Right lobe of liver (tissue), 4 donors: ENCODE data around the gene LHX8.

Experiments
- CTCF ChIP-seq, 4 donors: fragments of 200-600 bp in 3 of 4; fragments of 450-650 bp in 1 of 4; IDR thresholded peaks; one replicate each; pipeline versions ENCODE4 v1.5.1 to v1.8.0; 2016 to 2022; ENCODE audit warnings: antibody characterized with exemption in 4 of 4, mild to moderate bottlenecking in 2 of 4
- POLR2A ChIP-seq: fragments of 450-650 bp; IDR thresholded peaks from one replicate; pipeline ENCODE4 v1.6.1; 2017; ENCODE audit warnings: antibody characterized with exemption, mild to moderate bottlenecking
- donor health status: DM: no; HTN: no; CAD: no.
- donor health status: DM: no; HTN: no; CAD: no.
- donor health status: DM: no; HTN: yes; CAD: no.

DNA sequence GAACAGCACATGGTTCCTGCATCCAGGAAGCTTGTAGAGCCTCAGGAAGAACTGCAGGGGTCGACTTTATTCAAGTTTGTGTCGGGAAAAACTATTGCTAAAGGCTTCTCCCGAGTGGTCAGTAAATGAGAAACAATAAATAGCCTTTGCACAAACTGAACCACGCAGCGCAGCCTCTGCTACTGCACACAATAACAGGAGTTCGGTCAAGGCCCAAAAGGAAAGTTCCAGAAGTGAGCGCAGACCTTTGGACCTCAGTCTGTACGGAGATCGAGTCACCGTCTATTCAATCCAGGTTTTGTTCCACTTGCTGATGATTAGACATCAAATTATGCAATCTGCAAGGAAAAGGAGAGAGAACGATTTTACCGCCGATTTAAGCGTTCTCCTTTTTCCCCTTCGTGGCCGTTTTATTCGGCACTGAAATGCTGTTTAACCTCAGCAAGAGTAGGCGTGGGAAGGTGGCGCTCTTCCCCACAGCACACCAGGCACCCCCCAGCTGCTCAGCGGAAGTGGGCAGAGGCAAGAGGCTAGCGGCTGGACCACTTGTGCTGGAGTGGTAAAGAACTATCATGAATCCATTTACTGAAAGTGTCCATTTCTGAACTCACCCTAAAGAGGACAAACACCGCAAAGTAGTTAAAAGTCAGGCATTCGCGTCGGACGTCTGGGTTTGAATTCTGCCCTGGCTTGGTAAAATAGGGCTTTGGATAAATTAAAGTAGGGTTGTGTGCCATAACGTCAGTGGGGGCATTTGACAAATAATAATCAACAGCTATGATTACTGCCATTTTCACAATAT lies 6.1 kb upstream of the LHX8 start:
- TF ChIP-seq POLR2A (no peak), CTCF (IDR thresholded peaks at IDR 0.05) (no peak)
